IMR-90 (cell line): Measurements from ENCODE around the gene GLIS1. TPM values are rescaled to one million over a fixed set of nuclear protein-coding genes. Genes with fewer than 3 reads are reported as not detected.

Source experiments
- ATAC-seq: fragments of 200-7000 bp; cut with Tn5 transposase; 2 replicates; pipeline ENCODE4 v1.9.1; 2020; ENCODE audit warnings: low read depth, mild to moderate bottlenecking, moderate library complexity
- BruUV-seq: library from RNA; stranded (reverse); fragments of 400-500 nt; replicated peaks from 2 replicates; lab custom pipeline; 2021; lab: Mats Ljungman, UMichigan
- CTCF ChIA-PET: fragments of 300-600 bp; formaldehyde crosslinking; extraction: SDS; loops from one replicate; lab custom pipeline; 2021; ENCODE audit warnings: antibody characterized with exemption; lab: Yijun Ruan, JAX
- POLR2A ChIA-PET: fragments of 300-600 bp; sonication (Branson Sonifier 250); formaldehyde crosslinking; loops from one replicate; lab custom pipeline; 2022; ENCODE audit warnings: antibody characterized with exemption; ENCODE audit not compliant: unreplicated experiment; lab: Charles Lee
- DNase-seq: peaks from one replicate; pipeline ENCODE4 v3.0.0; 2013
- H2AFZ ChIP-seq: replicated peaks from 2 replicates; pipeline ENCODE3; 2013; ENCODE audit warnings: low read length, mild to moderate bottlenecking; ENCODE audit not compliant: poor library complexity
- H2AK5ac ChIP-seq: 2 replicates; pipeline ENCODE4 v1.6.1; 2013; ENCODE audit warnings: low read depth, low read length, inconsistent platforms
- H2AK9ac ChIP-seq: replicated peaks from 2 replicates; pipeline ENCODE3; 2013; ENCODE audit warnings: mild to moderate bottlenecking, low read depth, low read length, moderate library complexity; ENCODE audit not compliant: poor library complexity
- H2BK120ac ChIP-seq: 2 replicates; pipeline ENCODE4 v1.6.1; 2013; ENCODE audit warnings: low read depth, low read length, inconsistent platforms
- H2BK15ac ChIP-seq: 3 replicates; pipeline ENCODE4 v1.6.1; 2013; ENCODE audit warnings: low read depth, low read length, inconsistent platforms
- H2BK20ac ChIP-seq: 2 replicates; pipeline ENCODE4 v1.6.1; 2013; ENCODE audit warnings: low read depth, mild to moderate bottlenecking, inconsistent platforms, low read length, moderate library complexity
- H2BK5ac ChIP-seq: 2 replicates; pipeline ENCODE4 v1.6.1; 2013; ENCODE audit warnings: mild to moderate bottlenecking, low read depth, low read length, inconsistent platforms; ENCODE audit not compliant: poor library complexity, severe bottlenecking
- H3K14ac ChIP-seq: replicated peaks from 2 replicates; pipeline ENCODE4 v1.6.1; 2013; ENCODE audit warnings: low read depth, low read length, inconsistent platforms
- H3K18ac ChIP-seq: 2 replicates; pipeline ENCODE4 v1.6.1; 2013; ENCODE audit warnings: low read depth, low read length, control low read depth
- H3K23ac ChIP-seq: 2 replicates; pipeline ENCODE4 v1.6.1; 2013; ENCODE audit warnings: low read depth, low read length, inconsistent platforms
- H3K27ac ChIP-seq: 2 replicates; pipeline ENCODE4 v1.5.1; 2013; ENCODE audit warnings: mild to moderate bottlenecking, control low read depth, low read length; ENCODE audit not compliant: insufficient read depth
- H3K27me3 ChIP-seq: 2 replicates; pipeline ENCODE4 v1.6.1; 2013; ENCODE audit warnings: low read length; ENCODE audit not compliant: control insufficient read depth, insufficient read depth
- H3K36me3 ChIP-seq: 2 replicates; pipeline ENCODE4 v1.6.1; 2013; ENCODE audit warnings: low read length, mixed read lengths; ENCODE audit not compliant: control insufficient read depth, insufficient read depth
- H3K4ac ChIP-seq: 2 replicates; pipeline ENCODE4 v1.6.1; 2013; ENCODE audit warnings: low read depth, low read length, inconsistent platforms
- H3K4me1 ChIP-seq: 2 replicates; pipeline ENCODE4 v1.6.1; 2013; ENCODE audit warnings: low read length, mixed read lengths; ENCODE audit not compliant: control insufficient read depth, insufficient read depth
- H3K4me2 ChIP-seq: 2 replicates; pipeline ENCODE4 v1.6.1; 2013; ENCODE audit warnings: low read depth, mild to moderate bottlenecking, control low read depth, low read length, moderate library complexity
- H3K4me3 ChIP-seq: 2 replicates; pipeline ENCODE4 v1.5.1; 2013; ENCODE audit warnings: low read depth, mild to moderate bottlenecking, control low read depth, low read length, moderate library complexity; ENCODE audit not compliant: insufficient read depth
- H3K56ac ChIP-seq: 2 replicates; pipeline ENCODE4 v1.6.1; 2013; ENCODE audit warnings: low read length, inconsistent platforms; ENCODE audit not compliant: insufficient read depth; ENCODE audit errors: extremely low read depth
- H3K79me1 ChIP-seq, 2 experiments: 2 replicates each; pipeline ENCODE4 v1.6.1; 2013; ENCODE audit warnings: low read length in 2 of 2, inconsistent platforms in 1 of 2, low read depth in 1 of 2
- H3K9ac ChIP-seq: 2 replicates; pipeline ENCODE4 v1.6.1; 2013; ENCODE audit warnings: low read depth, low read length, control low read depth
- H3K9me1 ChIP-seq: 2 replicates; pipeline ENCODE4 v1.6.1; 2013; ENCODE audit warnings: low read length, inconsistent platforms; ENCODE audit not compliant: insufficient read depth
- H3K9me3 ChIP-seq: 2 replicates; pipeline ENCODE4 v1.6.1; 2013; ENCODE audit warnings: low read length; ENCODE audit not compliant: control insufficient read depth, insufficient read depth
- H4K20me1 ChIP-seq: 2 replicates; pipeline ENCODE4 v1.6.1; 2013; ENCODE audit warnings: low read length, inconsistent platforms; ENCODE audit not compliant: insufficient read depth
- H4K5ac ChIP-seq: 2 replicates; pipeline ENCODE4 v1.6.1; 2013; ENCODE audit warnings: mild to moderate bottlenecking, low read depth, low read length, control low read depth
- H4K8ac ChIP-seq, 2 experiments: 2 replicates each; pipeline ENCODE4 v1.6.1; 2013; ENCODE audit warnings: low read depth in 2 of 2, low read length in 2 of 2, control low read depth in 1 of 2, inconsistent platforms in 1 of 2
- H4K91ac ChIP-seq: 2 replicates; pipeline ENCODE4 v1.6.1; 2013; ENCODE audit warnings: low read depth, low read length, inconsistent platforms; ENCODE audit not compliant: insufficient read depth
- CEBPB ChIP-seq: IDR thresholded peaks from 2 replicates; pipeline ENCODE4 v1.6.1; 2012; ENCODE audit warnings: low read depth, low read length, improper control_type of control experiment
- ELK1 ChIP-seq: fragments of 150-350 bp; IDR thresholded peaks from 2 replicates; pipeline ENCODE4 v1.6.1; 2016; ENCODE audit warnings: low read depth, mild to moderate bottlenecking, low read length, moderate library complexity, borderline replicate concordance
- FOS ChIP-seq: fragments of 150-350 bp; IDR thresholded peaks from 2 replicates; pipeline ENCODE4 v1.6.1; 2016; ENCODE audit warnings: low read depth, low read length
- RAD21 ChIP-seq: IDR thresholded peaks from 2 replicates; pipeline ENCODE4 v1.6.1; 2012; ENCODE audit warnings: low read length, improper control_type of control experiment
- RCOR1 ChIP-seq: IDR thresholded peaks from 2 replicates; pipeline ENCODE4 v1.6.1; 2012; ENCODE audit warnings: mild to moderate bottlenecking, low read length, improper control_type of control experiment; ENCODE audit not compliant: insufficient replicate concordance
- SMC3 ChIP-seq: fragments of 150-350 bp; IDR thresholded peaks from 2 replicates; pipeline ENCODE4 v1.6.1; 2016; ENCODE audit warnings: low read depth, mild to moderate bottlenecking, antibody characterized with exemption, low read length, moderate library complexity
- WGBS, 2 experiments: methylation state at CpG; one replicate each; pipeline versions ENCODE4 v1.1.5 to v1.1.7; 2013; ENCODE audit warnings: missing lambda C conversion rate in 2 of 2; ENCODE audit not compliant: insufficient read length in 1 of 2; ENCODE audit errors: extremely low coverage in 2 of 2; 5-methylcytosine and 5-hydroxymethylcytosine counted together
- dilution Hi-C: fragments of 300-500 bp; cut with HindIII; formaldehyde crosslinking; loops from one replicate; pipeline ENCODE4 v1.14.3; 2018; ENCODE audit warnings: low sequenced_read_pairs; ENCODE audit not compliant: unreplicated experiment
- in situ Hi-C: fragments of 300-500 bp; cut with MboI; formaldehyde crosslinking; loops from 3 replicates; pipeline ENCODE4 v1.14.3; 2019; ENCODE audit warnings: low sequenced_read_pairs, inconsistent platforms, mixed read lengths
- intact Hi-C: fragments of 100-400 bp; cut with micrococcal nuclease; formaldehyde crosslinking; loops from 2 replicates; pipeline ENCODE4 v1.10.0; 2022
- polyA plus RNA-seq, 3 experiments: library from polyadenylated mRNA; depleted of rRNA; stranded (reverse); fragments of >200 nt; gene quantifications; 2 replicates each; pipeline ENCODE4 v1.2.3, GENCODE V29; 2012; ENCODE audit warnings: low replicate concordance in 1 of 3
- total RNA-seq: library from RNA; depleted of rRNA; stranded (reverse); fragments of >200 nt; gene quantifications from 2 replicates; pipeline ENCODE4 v1.2.3, GENCODE V29; 2012

The GLIS1 gene
- total and polyA plus RNA-seq, 2 of the 4 experiments (the other 2 are of a cell fraction): 0.18 to 2.3 TPM

- in situ Hi-C loops: no loop called here
- Histone ChIP-seq H3K18ac (no peak overlapping the region), H2BK120ac (peak overlapping the region; percentile 37), H3K27ac (no peak overlapping the region), H3K4me3 (no peak overlapping the region), H3K4ac (peak overlapping the region; percentile 1; the same call in 1 of the 2 replicates), H3K4me1 (peaks cover 12% of the 10 kb centered on the region), H4K8ac (peak overlapping the region in 1 of 2 experiments; percentile 11; a peak in 1 of 4 replicates), H4K91ac (peak overlapping the region; percentile 13), H4K20me1 (peaks cover 4% of the 10 kb centered on the region; the same call in 1 of the 2 replicates), H3K9me3 (no peaks in the 10 kb centered on the region), H2AK9ac (peak overlapping the region; percentile 16), H3K56ac (no peak overlapping the region), H3K14ac (0 out of 2 replicates have a peak overlapping the region, but pooled peaks have one; percentile 31), H3K4me2 (no peak overlapping the region), H3K23ac (no peak overlapping the region), H4K5ac (no peak overlapping the region), H3K36me3 (no peaks in the 10 kb centered on the region), H2BK20ac (peak overlapping the region; percentile 61), H3K27me3 (no peaks in the 10 kb centered on the region), H2AK5ac (no peak overlapping the region), H2BK5ac (no peak overlapping the region), H3K9ac (no peak overlapping the region), H3K79me1 (no peaks in the 10 kb centered on the region), H2AFZ (peak overlapping the region; percentile 67), H2BK15ac (no peak overlapping the region), H3K9me1 (peaks cover 15% of the 10 kb centered on the region)
- TF ChIP-seq SMC3: no peak
- no peak for TF ChIP-seq ELK1
- TF ChIP-seq FOS: no peak
- no peak for TF ChIP-seq RCOR1
- no peak for TF ChIP-seq RAD21
- TF ChIP-seq CEBPB: no peak
- POLR2A ChIA-PET: no interaction called here
- WGBS, 2 experiments: 80% methylated on average over 1 of the region's 3 CpGs; no CpG with 5 or more reads in 1 of the 2 experiments
- no TSS peak for BruUV-seq
- no peak for DNase-seq
- intact Hi-C loops: no loop called here
- dilution Hi-C loops: no loop called here
- peak; percentile 51 for ATAC-seq
- CTCF ChIA-PET: interaction anchor here (0.6 to 1.3 kb wide), 5 partner anchors 8 to 1244 kb away, joined by 3 to 4 read pairs (median 3); no protein-coding TSS in a partner anchor
Observed at GRCh38 chr1:53572815-53573173, 166.2 kb downstream of the GLIS1 start.
